H9 (cell line): ENCODE data around the gene PLGRKT. TPM values are rescaled to one million over a fixed set of nuclear protein-coding genes. Genes with fewer than 3 reads are reported as not detected.

Source experiments
- DNase-seq: peaks from one replicate; pipeline ENCODE4 v3.0.0-alpha.2; 2017
- H2AFZ ChIP-seq: one replicate; pipeline ENCODE4 v1.6.1; 2013; ENCODE audit warnings: mild to moderate bottlenecking, low read length, control low read depth, moderate library complexity
- H2AK5ac ChIP-seq: 2 replicates; pipeline ENCODE4 v1.6.1; 2013; ENCODE audit warnings: low read length, control low read depth, mixed read lengths; ENCODE audit not compliant: insufficient read length
- H2BK120ac ChIP-seq: one replicate; pipeline ENCODE4 v1.6.1; 2013; ENCODE audit warnings: low read depth, mild to moderate bottlenecking, low read length, control low read depth, inconsistent platforms; ENCODE audit not compliant: poor library complexity, severe bottlenecking
- H2BK12ac ChIP-seq: 2 replicates; pipeline ENCODE4 v1.6.1; 2013; ENCODE audit warnings: low read length, control low read depth, mixed read lengths, low read depth; ENCODE audit not compliant: insufficient read length
- H2BK15ac ChIP-seq: 2 replicates; pipeline ENCODE4 v1.6.1; 2013; ENCODE audit warnings: low read depth, low read length, control low read depth
- H2BK20ac ChIP-seq: one replicate; pipeline ENCODE4 v1.6.1; 2013; ENCODE audit warnings: low read depth, mild to moderate bottlenecking, low read length, control low read depth, inconsistent platforms; ENCODE audit not compliant: poor library complexity, severe bottlenecking
- H2BK5ac ChIP-seq: 2 replicates; pipeline ENCODE4 v1.6.1; 2013; ENCODE audit warnings: low read length, control low read depth, mixed read lengths; ENCODE audit not compliant: insufficient read length
- H3K14ac ChIP-seq: 2 replicates; pipeline ENCODE4 v1.6.1; 2013; ENCODE audit warnings: low read length, control low read depth; ENCODE audit not compliant: insufficient read depth
- H3K18ac ChIP-seq: 2 replicates; pipeline ENCODE4 v1.6.1; 2013; ENCODE audit warnings: low read depth, mild to moderate bottlenecking, mixed read lengths, low read length, control low read depth; ENCODE audit not compliant: insufficient read length
- H3K23ac ChIP-seq: 2 replicates; pipeline ENCODE4 v1.6.1; 2013; ENCODE audit warnings: low read length, control low read depth, mixed read lengths, low read depth; ENCODE audit not compliant: insufficient read length
- H3K23me2 ChIP-seq: 2 replicates; pipeline ENCODE4 v1.6.1; 2013; ENCODE audit warnings: low read depth, mild to moderate bottlenecking, mixed read lengths, low read length, control low read depth; ENCODE audit not compliant: insufficient read length, poor library complexity, severe bottlenecking
- H3K27ac ChIP-seq: 2 replicates; pipeline ENCODE4 v1.5.1; 2013; ENCODE audit warnings: low read length, control low read depth, mixed read lengths, low read depth; ENCODE audit not compliant: insufficient read length
- H3K27me3 ChIP-seq: 2 replicates; pipeline ENCODE4 v1.6.1; 2013; ENCODE audit warnings: low read length, control low read depth, inconsistent platforms; ENCODE audit not compliant: insufficient read depth
- H3K4ac ChIP-seq: 2 replicates; pipeline ENCODE4 v1.6.1; 2013; ENCODE audit warnings: low read depth, mild to moderate bottlenecking, control low read depth, inconsistent platforms, low read length, moderate library complexity
- H3K4me1 ChIP-seq: 2 replicates; pipeline ENCODE4 v1.6.1; 2013; ENCODE audit warnings: low read length, control low read depth, inconsistent platforms; ENCODE audit not compliant: insufficient read depth
- H3K4me2 ChIP-seq: 2 replicates; pipeline ENCODE4 v1.6.1; 2013; ENCODE audit warnings: low read length, control low read depth, mixed read lengths; ENCODE audit not compliant: insufficient read length, insufficient read depth
- H3K56ac ChIP-seq: 2 replicates; pipeline ENCODE4 v1.6.1; 2013; ENCODE audit warnings: low read depth, mild to moderate bottlenecking, mixed read lengths, low read length, control low read depth; ENCODE audit not compliant: insufficient read length
- H3K79me1 ChIP-seq: 2 replicates; pipeline ENCODE4 v1.6.1; 2013; ENCODE audit warnings: low read depth, mild to moderate bottlenecking, moderate library complexity, low read length, control low read depth, inconsistent platforms; ENCODE audit not compliant: insufficient read depth, poor library complexity, severe bottlenecking
- H3K79me2 ChIP-seq: 2 replicates; pipeline ENCODE4 v1.6.1; 2013; ENCODE audit warnings: low read length, control low read depth, inconsistent platforms; ENCODE audit not compliant: insufficient read depth
- H3K9ac ChIP-seq: 2 replicates; pipeline ENCODE4 v1.6.1; 2013; ENCODE audit warnings: low read length, control low read depth, mixed read lengths; ENCODE audit not compliant: insufficient read length; ENCODE audit errors: extremely low read depth
- H3K9me3 ChIP-seq: one replicate; pipeline ENCODE4 v1.6.1; 2013; ENCODE audit warnings: low read depth, low read length, inconsistent platforms; ENCODE audit not compliant: control insufficient read depth
- H3T11ph ChIP-seq: one replicate; pipeline ENCODE4 v1.6.1; 2013; ENCODE audit warnings: mild to moderate bottlenecking, low read length, control low read depth, inconsistent platforms
- H4K20me1 ChIP-seq: one replicate; pipeline ENCODE4 v1.6.1; 2013; ENCODE audit not compliant: control insufficient read depth, insufficient read length, insufficient read depth
- H4K5ac ChIP-seq: 2 replicates; pipeline ENCODE4 v1.6.1; 2013; ENCODE audit warnings: low read depth, mild to moderate bottlenecking, mixed read lengths, low read length, control low read depth; ENCODE audit not compliant: insufficient read length
- H4K8ac ChIP-seq: replicated peaks from 2 replicates; pipeline ENCODE4 v1.6.1; 2013; ENCODE audit warnings: low read length, control low read depth, mixed read lengths, low read depth; ENCODE audit not compliant: insufficient read length
- H4K91ac ChIP-seq: 2 replicates; pipeline ENCODE4 v1.6.1; 2013; ENCODE audit warnings: low read depth, mild to moderate bottlenecking, moderate library complexity, mixed read lengths, low read length, control low read depth; ENCODE audit not compliant: insufficient read length
- H3K27ac Mint-ChIP-seq, 3 experiments: 2 replicates in 2 of 3; 3 replicates in 1 of 3; pipeline ENCODE4 v1.8.0; 2020 to 2021; ENCODE audit warnings: mixed read lengths in 3 of 3, mild to moderate bottlenecking in 1 of 3, moderate library complexity in 1 of 3
- H3K27me3 Mint-ChIP-seq: 2 replicates; pipeline ENCODE4 v1.8.0; 2021; ENCODE audit warnings: low read depth, mild to moderate bottlenecking, moderate library complexity, mixed read lengths
- H3K36me3 Mint-ChIP-seq, 3 experiments: 2 replicates in 2 of 3; 3 replicates in 1 of 3; pipeline ENCODE4 v1.8.0; 2020 to 2021; ENCODE audit warnings: low read depth in 3 of 3, mixed read lengths in 3 of 3; ENCODE audit not compliant: insufficient read depth in 1 of 3
- H3K4me1 Mint-ChIP-seq, 2 experiments: 2 replicates each; pipeline ENCODE4 v1.8.0; 2020; ENCODE audit warnings: mixed read lengths in 2 of 2
- H3K4me3 Mint-ChIP-seq, 2 experiments: 2 replicates in 1 of 2; 3 replicates in 1 of 2; pipeline ENCODE4 v1.8.0; 2020 to 2021; ENCODE audit warnings: mild to moderate bottlenecking in 2 of 2, mixed read lengths in 2 of 2, moderate library complexity in 1 of 2
- H3K9me3 Mint-ChIP-seq, 2 experiments: 2 replicates in 1 of 2; 3 replicates in 1 of 2; pipeline ENCODE4 v1.8.0; 2020; ENCODE audit warnings: mild to moderate bottlenecking in 2 of 2, mixed read lengths in 2 of 2, moderate library complexity in 1 of 2
- whole genome bisulfite sequencing: extraction: QIAGEN DNeasy Blood & Tissue Kit; methylation state at CpG from one replicate; pipeline ENCODE4 v1.1.7; 2013; ENCODE audit warnings: missing lambda C conversion rate, low lambda C conversion rate, mixed read lengths; ENCODE audit not compliant: insufficient read length; ENCODE audit errors: extremely low coverage; 5-methylcytosine and 5-hydroxymethylcytosine counted together
- total RNA-seq: library from RNA; stranded (reverse); gene quantifications from 2 replicates; pipeline ENCODE4 v1.2.1, GENCODE V29; 2021
- TF ChIP-seq, protein P1 (sequence below): fragments of 200-600 bp; sonication (generic); conservative IDR thresholded peaks from 3 replicates; pipeline ENCODE4 v1.8.0; 2021; ENCODE audit warnings: antibody characterized with exemption, mild to moderate bottlenecking

The PLGRKT gene
- total RNA-seq, 1 experiment from 2014 or later, result 19.6 TPM

GRCh38 chr9:5470816-5471215, 33.1 kb upstream of the PLGRKT start:
- peaks cover 5 to 6% of the 10 kb centered on the region in 2 experiments for H3K4me1 Mint-ChIP-seq

More at GRCh38 chr9:5470816-5471215, 33.1 kb upstream of the PLGRKT start:
- Histone ChIP-seq H2BK15ac (no peak overlapping the region), H3K4me2 (no peak overlapping the region), H3K27ac (no peak overlapping the region), H3K14ac (no peak overlapping the region), H2BK5ac (no peak overlapping the region), H2BK20ac (no peak overlapping the region), H2AK5ac (no peak overlapping the region), H3K23ac (no peak overlapping the region), H4K20me1 (no peaks in the 10 kb centered on the region), H3K4ac (no peak overlapping the region), H3K9ac (no peak overlapping the region), H3K18ac (no peak overlapping the region), H3K56ac (no peak overlapping the region), H3K23me2 (no peaks in the 10 kb centered on the region), H3K79me2 (no peaks in the 10 kb centered on the region), H3K4me1 (no peaks in the 10 kb centered on the region), H4K5ac (no peak overlapping the region), H2BK12ac (no peak overlapping the region), H3K79me1 (no peaks in the 10 kb centered on the region), H3K9me3 (no peaks in the 10 kb centered on the region), H2BK120ac (no peak overlapping the region), H4K91ac (no peak overlapping the region), H4K8ac (no peak overlapping the region), H3T11ph (no peak overlapping the region), H3K27me3 (no peaks in the 10 kb centered on the region), H2AFZ (no peak overlapping the region)
- no peak overlapping the region for H3K27ac Mint-ChIP-seq
- DNase-seq, result no peak
- TF ChIP-seq, protein P1, sequence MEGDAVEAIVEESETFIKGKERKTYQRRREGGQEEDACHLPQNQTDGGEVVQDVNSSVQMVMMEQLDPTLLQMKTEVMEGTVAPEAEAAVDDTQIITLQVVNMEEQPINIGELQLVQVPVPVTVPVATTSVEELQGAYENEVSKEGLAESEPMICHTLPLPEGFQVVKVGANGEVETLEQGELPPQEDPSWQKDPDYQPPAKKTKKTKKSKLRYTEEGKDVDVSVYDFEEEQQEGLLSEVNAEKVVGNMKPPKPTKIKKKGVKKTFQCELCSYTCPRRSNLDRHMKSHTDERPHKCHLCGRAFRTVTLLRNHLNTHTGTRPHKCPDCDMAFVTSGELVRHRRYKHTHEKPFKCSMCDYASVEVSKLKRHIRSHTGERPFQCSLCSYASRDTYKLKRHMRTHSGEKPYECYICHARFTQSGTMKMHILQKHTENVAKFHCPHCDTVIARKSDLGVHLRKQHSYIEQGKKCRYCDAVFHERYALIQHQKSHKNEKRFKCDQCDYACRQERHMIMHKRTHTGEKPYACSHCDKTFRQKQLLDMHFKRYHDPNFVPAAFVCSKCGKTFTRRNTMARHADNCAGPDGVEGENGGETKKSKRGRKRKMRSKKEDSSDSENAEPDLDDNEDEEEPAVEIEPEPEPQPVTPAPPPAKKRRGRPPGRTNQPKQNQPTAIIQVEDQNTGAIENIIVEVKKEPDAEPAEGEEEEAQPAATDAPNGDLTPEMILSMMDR, result no peak
- no CpG with 5 or more reads among the region's 3 CpGs for WGBS
- peaks cover 18% of the 10 kb centered on the region for H3K27me3 Mint-ChIP-seq
- H3K9me3 Mint-ChIP-seq, result peaks cover 4 to 5% of the 10 kb centered on the region in 2 experiments; a peak in 2 of 5 replicates
- H3K36me3 Mint-ChIP-seq, result no peaks in the 10 kb centered on the region
- H3K4me3 Mint-ChIP-seq, result no peak overlapping the region
